ENCODE results near the gene KIF21A. TPM values are rescaled to one million over a fixed set of nuclear protein-coding genes. Genes with fewer than 3 reads are reported as not detected.

Gene KIF21A
- polyA plus RNA-seq, 1 of the 3 experiments (the other 2 are of a cell fraction): 3.6 TPM

- Histone ChIP-seq H3K36me3 (replicated peaks in 1 of 2; ENCODE audit: control insufficient read depth in 1 of 2, insufficient read depth in 2 of 2, low read length in 1 of 2) (no peaks in the 10 kb centered on the region), H3K4me1 (ENCODE audit: control insufficient read depth in 1 of 2, insufficient read depth in 2 of 2, low read depth in 1 of 2, low read length in 1 of 2) (peaks cover 0 to 6% of the 10 kb centered on the region in 2 experiments; a peak in 2 of 4 replicates), H3K4me2 (no peak overlapping the region), H3K9me2 (no peaks in the 10 kb centered on the region), H2AFZ (ENCODE audit: low read depth) (no peak overlapping the region), H3K79me2 (ENCODE audit: insufficient read depth) (0 out of 2 replicates have a peak, but pooled peaks cover 3% of the 10 kb centered on the region), H3K4me3 (ENCODE audit: low read depth in 2 of 2, low read length in 1 of 2) (no peak overlapping the region), H3F3A (replicated peaks; ENCODE audit: insufficient read depth) (no peaks in the 10 kb centered on the region), H3K27me3 (ENCODE audit: insufficient read depth) (no peaks in the 10 kb centered on the region), H3K9ac (no peak overlapping the region), H3K27ac (ENCODE audit: low read depth in 2 of 2, low read length in 1 of 2) (no peak overlapping the region; a peak in 1 of 4 replicates), H4K20me1 (ENCODE audit: insufficient read depth) (no peaks in the 10 kb centered on the region), H3K9me3 (no peaks in the 10 kb centered on the region)
- CTCF ChIA-PET: no interaction called here
- TF ChIP-seq USF1 (IDR thresholded peaks at IDR 0.05; ENCODE audit: borderline replicate concordance, low read depth) (no peak), YY1 (IDR thresholded peaks at IDR 0.05; ENCODE audit: low read depth) (no peak), REST (IDR thresholded peaks at IDR 0.05; ENCODE audit: low read depth, low read length) (no peak), CTCF (IDR thresholded peaks at IDR 0.05) (no peak)
- DNase-seq: no peak
- POLR2A ChIA-PET: no interaction called here
These were observed 40.0 kb downstream of the KIF21A start for GRCh38 chr12:39402922-39403321.

GRCh38 chr12:39401459-39401858 is 41.5 kb downstream of the KIF21A start:
- ChIA-PET POLR2A (no interaction called here), CTCF (interaction anchor here (1.4 kb wide), 1 partner anchor 14 kb away, joined by 4 read pairs; no protein-coding TSS in a partner anchor)
- no peak overlapping the region for H3K9ac ChIP-seq
- 49% methylated on average over 2 of the region's 2 CpGs for WGBS (ENCODE audit: low lambda C conversion rate)
- no peaks in the 10 kb centered on the region for H3F3A ChIP-seq (replicated peaks; ENCODE audit: insufficient read depth)
- H4K20me1 ChIP-seq (ENCODE audit: insufficient read depth): no peaks in the 10 kb centered on the region
- 0 out of 2 replicates have a peak, but pooled peaks cover 3% of the 10 kb centered on the region for H3K79me2 ChIP-seq (ENCODE audit: insufficient read depth)
- no peak overlapping the region for H3K4me3 ChIP-seq (ENCODE audit: low read depth in 2 of 2, low read length in 1 of 2)
- no peak overlapping the region for H3K4me2 ChIP-seq
- H3K27me3 ChIP-seq (ENCODE audit: insufficient read depth): no peaks in the 10 kb centered on the region
- no peak for DNase-seq
- H3K27ac ChIP-seq (ENCODE audit: low read depth in 2 of 2, low read length in 1 of 2): peak overlapping the region in 1 of 2 experiments; percentile 65; a peak in 2 of 4 replicates
- peaks cover 0 to 12% of the 10 kb centered on the region in 2 experiments; a peak in 2 of 4 replicates for H3K4me1 ChIP-seq (ENCODE audit: control insufficient read depth in 1 of 2, insufficient read depth in 2 of 2, low read depth in 1 of 2, low read length in 1 of 2)
- no peak overlapping the region for H2AFZ ChIP-seq (ENCODE audit: low read depth)
- no peaks in the 10 kb centered on the region for H3K9me2 ChIP-seq
- TF ChIP-seq EZH2phosphoT487 (IDR thresholded peaks at IDR 0.05; ENCODE audit: borderline replicate concordance, low read depth) (no peak), ELF1 (IDR thresholded peaks at IDR 0.05) (no peak), FOXM1 (IDR thresholded peaks at IDR 0.05; ENCODE audit: low read depth) (no peak), RFX5 (IDR thresholded peaks at IDR 0.05; ENCODE audit: low read length) (no peak), RAD21 (IDR thresholded peaks at IDR 0.05; ENCODE audit: low read length) (no peak), USF1 (IDR thresholded peaks at IDR 0.05; ENCODE audit: borderline replicate concordance, low read depth) (no peak), RCOR1 (IDR thresholded peaks at IDR 0.05; ENCODE audit: low read length) (no peak), JUND (IDR thresholded peaks at IDR 0.05) (no peak), SIN3A (IDR thresholded peaks at IDR 0.05; ENCODE audit: borderline replicate concordance, low read depth, low read length) (no peak), FOSL2 (IDR thresholded peaks at IDR 0.05; ENCODE audit: borderline replicate concordance, low read depth) (no peak), TEAD4 (IDR thresholded peaks at IDR 0.05; ENCODE audit: borderline replicate concordance, insufficient read depth) (no peak), REST (IDR thresholded peaks at IDR 0.05; ENCODE audit: low read depth, low read length) (no peak)
- no peaks in the 10 kb centered on the region for H3K36me3 ChIP-seq (replicated peaks in 1 of 2; ENCODE audit: control insufficient read depth in 1 of 2, insufficient read depth in 2 of 2, low read length in 1 of 2)
- no peaks in the 10 kb centered on the region for H3K9me3 ChIP-seq

All from SK-N-SH (cell line).